ENCODE data around the gene C15orf40. TPM values are rescaled to one million over a fixed set of nuclear protein-coding genes. Genes with fewer than 3 reads are reported as not detected.

C15orf40 gene
- polyA plus RNA-seq, 1 experiment: 17.3 TPM

DNA sequence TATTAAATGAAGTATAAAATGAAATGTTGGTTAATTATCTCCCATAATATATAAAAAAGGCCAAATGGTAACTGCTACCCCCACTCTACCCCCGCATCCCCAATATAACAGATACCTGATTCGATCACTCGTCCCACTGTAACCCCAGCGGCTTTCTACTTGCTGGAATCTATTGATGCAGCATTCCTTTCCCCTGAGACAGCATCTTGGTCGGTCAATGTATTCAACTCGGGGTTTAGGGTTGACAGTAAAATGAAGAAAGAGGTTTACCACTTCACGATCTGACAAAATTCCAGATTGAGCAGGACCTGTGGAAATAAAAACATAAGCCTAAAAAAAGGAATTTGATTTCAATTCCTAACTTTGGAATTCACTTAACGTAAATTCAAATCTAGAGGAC lies 18.6 kb upstream of the C15orf40 start:
- TF ChIP-seq, protein P1, sequence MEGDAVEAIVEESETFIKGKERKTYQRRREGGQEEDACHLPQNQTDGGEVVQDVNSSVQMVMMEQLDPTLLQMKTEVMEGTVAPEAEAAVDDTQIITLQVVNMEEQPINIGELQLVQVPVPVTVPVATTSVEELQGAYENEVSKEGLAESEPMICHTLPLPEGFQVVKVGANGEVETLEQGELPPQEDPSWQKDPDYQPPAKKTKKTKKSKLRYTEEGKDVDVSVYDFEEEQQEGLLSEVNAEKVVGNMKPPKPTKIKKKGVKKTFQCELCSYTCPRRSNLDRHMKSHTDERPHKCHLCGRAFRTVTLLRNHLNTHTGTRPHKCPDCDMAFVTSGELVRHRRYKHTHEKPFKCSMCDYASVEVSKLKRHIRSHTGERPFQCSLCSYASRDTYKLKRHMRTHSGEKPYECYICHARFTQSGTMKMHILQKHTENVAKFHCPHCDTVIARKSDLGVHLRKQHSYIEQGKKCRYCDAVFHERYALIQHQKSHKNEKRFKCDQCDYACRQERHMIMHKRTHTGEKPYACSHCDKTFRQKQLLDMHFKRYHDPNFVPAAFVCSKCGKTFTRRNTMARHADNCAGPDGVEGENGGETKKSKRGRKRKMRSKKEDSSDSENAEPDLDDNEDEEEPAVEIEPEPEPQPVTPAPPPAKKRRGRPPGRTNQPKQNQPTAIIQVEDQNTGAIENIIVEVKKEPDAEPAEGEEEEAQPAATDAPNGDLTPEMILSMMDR (IDR thresholded peaks at IDR 0.05; ENCODE audit: low read depth, low read length): no peak
- CTCF ChIA-PET: no interaction called here
- H3K27me3 ChIP-seq (ENCODE audit: control insufficient read depth, insufficient read depth, low read length): no peaks in the 10 kb centered on the region
- POLR2A ChIA-PET: no interaction called here
- DNase-seq (ENCODE audit: low read depth, low spot score): no peak
- no peaks in the 10 kb centered on the region for H3K9me3 ChIP-seq (ENCODE audit: control insufficient read depth, insufficient read depth, low read length)
- H3K4me3 ChIP-seq (ENCODE audit: low read depth, low read length): no peak overlapping the region
- no peak overlapping the region for H3K27ac ChIP-seq (ENCODE audit: low read depth, low read length)

DNA sequence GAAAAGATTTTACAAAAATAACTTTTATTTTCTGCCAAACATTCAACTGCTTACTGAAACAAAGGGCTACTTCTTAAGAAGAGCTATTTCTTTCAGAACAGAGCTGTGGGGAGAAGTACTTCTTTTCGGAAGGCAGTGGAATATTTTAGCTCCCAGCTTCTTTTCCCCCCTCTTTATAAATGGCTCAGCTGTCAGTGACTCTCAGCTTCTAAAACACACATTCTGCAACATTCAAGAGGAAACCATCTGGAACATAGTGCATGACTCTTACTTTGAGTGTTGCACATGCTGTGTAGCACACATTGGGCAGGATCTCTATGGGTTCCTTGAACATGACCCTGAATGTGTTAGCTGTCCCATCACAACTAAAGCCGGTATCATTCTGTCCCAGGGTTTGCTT lies 7.0 kb upstream of the C15orf40 start:
- Histone ChIP-seq H3K4me3 (ENCODE audit: low read depth, low read length) (no peak overlapping the region), H3K27me3 (ENCODE audit: control insufficient read depth, insufficient read depth, low read length) (no peaks in the 10 kb centered on the region), H3K27ac (ENCODE audit: low read depth, low read length) (no peak overlapping the region), H3K9me3 (ENCODE audit: control insufficient read depth, insufficient read depth, low read length) (no peaks in the 10 kb centered on the region)
- TF ChIP-seq, protein P1 (IDR thresholded peaks at IDR 0.05; ENCODE audit: low read depth, low read length): no peak
- no peak for DNase-seq (ENCODE audit: low read depth, low spot score)
- ChIA-PET CTCF (no interaction called here), POLR2A (no interaction called here)

DNA sequence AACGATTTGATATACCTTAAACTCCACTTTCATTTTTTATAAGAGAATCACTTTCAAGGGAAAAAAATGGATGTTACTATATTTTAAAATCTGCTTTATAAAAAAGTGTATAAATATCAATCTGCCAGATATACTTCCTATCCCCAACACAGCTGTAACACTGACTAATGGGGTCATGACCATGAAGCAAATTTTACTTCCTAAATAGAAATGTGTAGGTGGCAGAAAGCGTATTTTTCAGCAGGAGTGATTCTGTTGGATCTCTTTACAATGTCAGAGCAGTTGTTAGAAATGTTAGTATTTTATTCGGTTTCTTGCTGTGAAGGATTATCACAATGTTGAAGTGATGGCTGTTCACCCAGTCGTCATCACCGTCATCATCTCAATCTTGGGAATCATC lies 5.5 kb upstream of the C15orf40 start:
- POLR2A ChIA-PET: no interaction called here
- CTCF ChIA-PET: interaction anchor here (0.5 kb wide), 1 partner anchor 474 kb away, joined by 9 read pairs; no protein-coding TSS in a partner anchor
- no peak for DNase-seq (ENCODE audit: low read depth, low spot score)
- Histone ChIP-seq H3K27me3 (ENCODE audit: control insufficient read depth, insufficient read depth, low read length) (no peaks in the 10 kb centered on the region), H3K4me3 (ENCODE audit: low read depth, low read length) (no peak overlapping the region), H3K9me3 (ENCODE audit: control insufficient read depth, insufficient read depth, low read length) (no peaks in the 10 kb centered on the region), H3K27ac (ENCODE audit: low read depth, low read length) (no peak overlapping the region)
- TF ChIP-seq, protein P1 (IDR thresholded peaks at IDR 0.05; ENCODE audit: low read depth, low read length): no peak

DNA sequence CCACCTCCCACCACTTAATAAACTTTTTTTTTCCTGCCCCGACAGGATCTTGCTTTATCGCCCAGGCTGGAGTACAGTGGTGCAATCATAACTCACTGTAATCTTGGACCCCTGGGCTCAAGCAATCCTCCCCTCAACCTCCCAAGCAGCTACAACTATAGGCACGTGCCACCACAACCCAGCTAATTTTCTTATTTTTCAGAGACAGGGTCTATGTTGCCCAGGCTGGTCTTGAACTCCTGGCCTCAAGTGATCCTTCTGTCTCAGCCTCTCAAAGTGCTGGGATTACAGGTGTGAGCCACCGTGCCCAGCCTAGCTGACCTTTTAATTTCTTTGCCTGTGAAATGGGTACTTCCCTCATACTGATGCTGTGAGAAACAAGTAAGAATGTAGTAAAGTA lies 3.9 kb upstream of the C15orf40 start:
- Histone ChIP-seq H3K27ac (ENCODE audit: low read depth, low read length) (no peak overlapping the region), H3K9me3 (ENCODE audit: control insufficient read depth, insufficient read depth, low read length) (no peaks in the 10 kb centered on the region), H3K4me3 (ENCODE audit: low read depth, low read length) (no peak overlapping the region), H3K27me3 (ENCODE audit: control insufficient read depth, insufficient read depth, low read length) (no peaks in the 10 kb centered on the region)
- CTCF ChIA-PET: no interaction called here
- DNase-seq (ENCODE audit: low read depth, low spot score): no peak
- POLR2A ChIA-PET: no interaction called here
- TF ChIP-seq, protein P1 (IDR thresholded peaks at IDR 0.05; ENCODE audit: low read depth, low read length): no peak

DNA sequence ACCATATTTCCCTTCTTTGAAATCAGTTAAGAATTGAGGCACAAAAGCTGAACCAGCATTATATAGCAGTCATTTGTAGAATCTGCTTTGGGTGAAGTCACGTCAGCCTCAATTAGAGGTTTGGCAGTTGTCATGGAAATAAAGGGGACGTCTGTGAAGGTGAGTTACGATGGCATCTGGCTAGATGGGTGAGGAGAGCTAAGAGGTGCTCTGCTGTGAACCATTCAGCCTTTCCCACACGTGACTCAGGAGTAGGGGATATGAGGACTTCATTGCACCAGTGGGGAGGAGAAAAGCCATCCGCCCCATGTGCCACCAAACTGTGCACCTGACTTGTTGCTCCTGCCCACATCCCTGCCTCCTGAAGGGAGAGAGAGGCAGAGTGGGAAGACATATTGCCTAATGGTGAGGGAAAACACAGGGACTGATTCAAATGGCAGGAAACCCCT lies 2.8 kb upstream of the C15orf40 start:
- Histone ChIP-seq H3K27me3 (ENCODE audit: control insufficient read depth, insufficient read depth, low read length) (no peaks in the 10 kb centered on the region), H3K9me3 (ENCODE audit: control insufficient read depth, insufficient read depth, low read length) (no peaks in the 10 kb centered on the region), H3K4me3 (ENCODE audit: low read depth, low read length) (no peak overlapping the region), H3K27ac (ENCODE audit: low read depth, low read length) (no peak overlapping the region)
- POLR2A ChIA-PET: no interaction called here
- DNase-seq (ENCODE audit: low read depth, low spot score): no peak
- TF ChIP-seq, protein P1 (IDR thresholded peaks at IDR 0.05; ENCODE audit: low read depth, low read length): no peak
- CTCF ChIA-PET: no interaction called here
